ENCODE data around the gene FAM204A.

Gene FAM204A

DNA sequence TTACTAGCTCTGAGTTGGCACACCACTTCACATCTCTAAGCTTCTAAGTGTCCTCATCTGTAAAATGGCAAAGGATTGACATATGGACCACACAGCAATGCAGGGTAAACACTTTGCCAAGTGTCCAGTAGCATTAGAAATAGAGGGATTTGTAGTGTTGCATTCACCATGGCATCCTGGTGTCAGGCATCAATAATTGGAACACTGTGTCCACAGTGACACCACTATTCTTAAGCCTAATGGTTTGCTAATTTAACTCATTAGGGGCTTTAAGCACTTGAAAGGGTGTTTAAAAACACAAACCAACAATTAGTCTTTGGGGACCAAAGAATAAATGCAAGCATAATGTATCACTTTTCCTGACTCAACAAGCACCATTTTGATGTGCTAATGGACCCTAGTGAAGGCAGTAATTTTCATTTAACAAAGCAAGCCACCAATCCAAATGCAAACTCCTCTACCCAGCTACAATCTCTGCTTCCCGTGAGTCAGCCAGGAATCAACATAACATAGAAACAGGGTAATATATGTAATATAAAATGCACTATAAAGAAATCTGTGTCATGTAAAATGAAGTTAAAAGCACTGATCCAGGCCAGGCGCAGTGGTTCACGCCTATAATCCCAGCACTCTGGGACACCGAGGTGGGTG lies 75.9 kb downstream of the FAM204A start:
- no CpG with 5 or more reads among the region's 4 CpGs for WGBS, 2 donors (ENCODE audit: extremely low coverage in 2 of 2, insufficient read length in 2 of 2, insufficient replicate concordance in 1 of 2)
- H3K4ac ChIP-seq (ENCODE audit: low read length): no peak overlapping the region

DNA sequence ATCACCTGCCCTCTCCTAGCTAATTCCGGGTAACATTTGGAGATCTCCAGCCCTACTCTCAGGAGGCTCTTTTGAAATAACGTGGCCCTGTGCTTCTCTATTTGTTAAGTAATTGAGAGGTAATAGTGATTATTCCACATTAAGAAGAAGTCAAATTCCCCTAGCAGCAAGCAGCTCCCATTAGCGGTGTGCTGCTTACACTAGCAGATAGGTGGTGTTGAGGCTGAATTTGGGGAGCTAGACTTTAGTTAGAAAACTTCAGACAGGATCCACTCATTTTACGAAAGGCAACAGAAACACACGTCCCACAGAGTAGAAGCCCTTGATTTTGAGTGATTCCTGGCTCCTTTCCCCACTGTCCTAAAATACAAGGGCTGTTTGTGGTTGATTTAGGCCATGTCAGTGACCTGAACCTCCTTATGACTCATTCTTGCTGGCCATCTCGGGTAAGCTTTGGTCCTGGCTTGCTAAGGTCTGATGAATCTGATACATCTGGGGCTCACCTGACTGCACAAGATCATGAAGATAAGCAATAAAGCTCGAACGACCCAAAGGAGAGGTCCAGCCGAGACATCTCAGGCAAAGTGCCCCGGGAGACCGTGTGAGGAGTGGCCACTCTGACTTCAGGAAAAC lies 77.2 kb downstream of the FAM204A start:
- no peak overlapping the region for H3K9ac ChIP-seq (ENCODE audit: low read depth, low read length, poor library complexity)
- H4K8ac ChIP-seq (ENCODE audit: low read depth, low read length): no peak overlapping the region
- H3K9me3 ChIP-seq (replicated peaks in 1 of 2; ENCODE audit: control insufficient read depth in 2 of 2, insufficient read depth in 1 of 2, low read depth in 1 of 2, low read length in 2 of 2): no peaks in the 10 kb centered on the region
- peaks cover 0 to 64% (median 0%) of the 10 kb centered on the region in 3 experiments for H3K27me3 ChIP-seq (ENCODE audit: control insufficient read depth in 3 of 3, insufficient read depth in 3 of 3, low read depth in 1 of 3, low read length in 3 of 3)
- H3K4me3 ChIP-seq (ENCODE audit: low read length in 2 of 2): no peak overlapping the region
- no peak overlapping the region for H4K91ac ChIP-seq (ENCODE audit: low read depth, low read length, poor library complexity)
- H3K23ac ChIP-seq (ENCODE audit: low read depth, low read length, poor library complexity): no peak overlapping the region
- H2BK15ac ChIP-seq (ENCODE audit: low read length): no peak overlapping the region
- H3K4me2 ChIP-seq (ENCODE audit: insufficient read depth, low read length, poor library complexity, severe bottlenecking): no peak overlapping the region
- no peak overlapping the region for H3K14ac ChIP-seq (ENCODE audit: low read length)
- no peak overlapping the region for H2BK5ac ChIP-seq (ENCODE audit: low read length)
- H2BK120ac ChIP-seq (ENCODE audit: low read depth, low read length): no peak overlapping the region
- peaks cover 0 to 7% of the 10 kb centered on the region in 2 donors for H3K4me1 ChIP-seq (ENCODE audit: control insufficient read depth in 2 of 2, insufficient read depth in 1 of 2, low read depth in 1 of 2, low read length in 2 of 2)
- no peak overlapping the region for H3K27ac ChIP-seq (replicated peaks; ENCODE audit: low read length)
- H3K36me3 ChIP-seq (replicated peaks in 1 of 2; ENCODE audit: control insufficient read depth in 2 of 2, insufficient read depth in 2 of 2, low read length in 2 of 2): no peaks in the 10 kb centered on the region
- DNase-seq (ENCODE audit: low spot score): no peak
- no peak overlapping the region for H3K18ac ChIP-seq (ENCODE audit: low read length)
- H2AK5ac ChIP-seq (ENCODE audit: low read depth, low read length): no peak overlapping the region
- no peak overlapping the region for H3K4ac ChIP-seq (ENCODE audit: low read length)
- H3K79me1 ChIP-seq (ENCODE audit: low read depth, low read length): no peaks in the 10 kb centered on the region
- no peak overlapping the region for H2AFZ ChIP-seq (ENCODE audit: low read length)
- no peak overlapping the region for H2BK12ac ChIP-seq (ENCODE audit: low read length)
- WGBS, 2 donors (ENCODE audit: extremely low coverage in 2 of 2, insufficient read length in 2 of 2, insufficient replicate concordance in 1 of 2): no CpG with 5 or more reads among the region's 11 CpGs

More for the DNA sequence above, 75.9 kb downstream of the FAM204A start:
- peaks cover 0 to 7% of the 10 kb centered on the region in 2 donors for H3K4me1 ChIP-seq (ENCODE audit: control insufficient read depth in 2 of 2, insufficient read depth in 1 of 2, low read depth in 1 of 2, low read length in 2 of 2)
- H4K8ac ChIP-seq (ENCODE audit: low read depth, low read length): no peak overlapping the region
- H3K9me3 ChIP-seq (replicated peaks in 1 of 2; ENCODE audit: control insufficient read depth in 2 of 2, insufficient read depth in 1 of 2, low read depth in 1 of 2, low read length in 2 of 2): no peaks in the 10 kb centered on the region
- H3K18ac ChIP-seq (ENCODE audit: low read length): no peak overlapping the region
- H2BK120ac ChIP-seq (ENCODE audit: low read depth, low read length): no peak overlapping the region
- peaks cover 0 to 75% (median 0%) of the 10 kb centered on the region in 3 experiments for H3K27me3 ChIP-seq (ENCODE audit: control insufficient read depth in 3 of 3, insufficient read depth in 3 of 3, low read depth in 1 of 3, low read length in 3 of 3)
- H3K23ac ChIP-seq (ENCODE audit: low read depth, low read length, poor library complexity): no peak overlapping the region
- H2BK15ac ChIP-seq (ENCODE audit: low read length): no peak overlapping the region
- DNase-seq (ENCODE audit: low spot score): no peak
- no peak overlapping the region for H2BK5ac ChIP-seq (ENCODE audit: low read length)
- no peak overlapping the region for H3K4me2 ChIP-seq (ENCODE audit: insufficient read depth, low read length, poor library complexity, severe bottlenecking)
- H3K4me3 ChIP-seq (ENCODE audit: low read length in 2 of 2): no peak overlapping the region
- no peak overlapping the region for H3K9ac ChIP-seq (ENCODE audit: low read depth, low read length, poor library complexity)
- no peaks in the 10 kb centered on the region for H3K79me1 ChIP-seq (ENCODE audit: low read depth, low read length)
- H3K36me3 ChIP-seq (replicated peaks in 1 of 2; ENCODE audit: control insufficient read depth in 2 of 2, insufficient read depth in 2 of 2, low read length in 2 of 2): no peaks in the 10 kb centered on the region
- no peak overlapping the region for H2BK12ac ChIP-seq (ENCODE audit: low read length)
- H3K27ac ChIP-seq (replicated peaks; ENCODE audit: low read length): no peak overlapping the region
- H4K91ac ChIP-seq (ENCODE audit: low read depth, low read length, poor library complexity): no peak overlapping the region
- H3K14ac ChIP-seq (ENCODE audit: low read length): no peak overlapping the region
- no peak overlapping the region for H2AK5ac ChIP-seq (ENCODE audit: low read depth, low read length)
- H2AFZ ChIP-seq (ENCODE audit: low read length): no peak overlapping the region

DNA sequence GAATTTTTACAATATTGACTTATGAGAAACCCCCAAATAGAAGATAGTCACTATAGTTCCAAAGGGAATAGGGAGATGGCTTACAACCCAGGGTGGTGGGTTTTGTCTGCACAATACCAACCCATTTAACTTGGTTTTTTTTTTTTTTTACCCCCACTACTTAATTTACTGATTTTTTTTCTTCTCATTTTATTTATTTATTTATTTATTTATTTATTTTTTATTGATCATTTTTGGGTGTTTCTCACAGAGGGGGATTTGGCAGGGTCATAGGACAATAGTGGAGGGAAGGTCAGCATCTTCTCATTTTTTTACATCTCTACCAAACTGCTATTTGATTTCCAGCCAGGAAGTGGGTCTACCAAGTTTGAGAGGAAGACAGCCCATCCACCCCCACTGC lies 77.9 kb downstream of the FAM204A start:
- Histone ChIP-seq H3K4me3 (ENCODE audit: low read length in 2 of 2) (no peak overlapping the region), H3K4me2 (ENCODE audit: insufficient read depth, low read length, poor library complexity, severe bottlenecking) (no peak overlapping the region), H4K8ac (ENCODE audit: low read depth, low read length) (no peak overlapping the region), H2BK5ac (ENCODE audit: low read length) (no peak overlapping the region), H3K36me3 (replicated peaks in 1 of 2; ENCODE audit: control insufficient read depth in 2 of 2, insufficient read depth in 2 of 2, low read length in 2 of 2) (no peaks in the 10 kb centered on the region), H3K23ac (ENCODE audit: low read depth, low read length, poor library complexity) (no peak overlapping the region), H3K14ac (ENCODE audit: low read length) (no peak overlapping the region), H2AK5ac (ENCODE audit: low read depth, low read length) (no peak overlapping the region), H3K27ac (replicated peaks; ENCODE audit: low read length) (no peak overlapping the region), H3K9me3 (replicated peaks in 1 of 2; ENCODE audit: control insufficient read depth in 2 of 2, insufficient read depth in 1 of 2, low read depth in 1 of 2, low read length in 2 of 2) (no peaks in the 10 kb centered on the region), H3K27me3 (ENCODE audit: control insufficient read depth in 3 of 3, insufficient read depth in 3 of 3, low read depth in 1 of 3, low read length in 3 of 3) (peaks cover 0 to 57% (median 0%) of the 10 kb centered on the region in 3 experiments), H4K91ac (ENCODE audit: low read depth, low read length, poor library complexity) (no peak overlapping the region), H2BK12ac (ENCODE audit: low read length) (no peak overlapping the region), H3K9ac (ENCODE audit: low read depth, low read length, poor library complexity) (no peak overlapping the region), H3K79me1 (ENCODE audit: low read depth, low read length) (no peaks in the 10 kb centered on the region), H3K18ac (ENCODE audit: low read length) (no peak overlapping the region), H3K4ac (ENCODE audit: low read length) (no peak overlapping the region), H2BK120ac (ENCODE audit: low read depth, low read length) (no peak overlapping the region), H2BK15ac (ENCODE audit: low read length) (no peak overlapping the region), H2AFZ (ENCODE audit: low read length) (no peak overlapping the region), H3K4me1 (ENCODE audit: control insufficient read depth in 2 of 2, insufficient read depth in 1 of 2, low read depth in 1 of 2, low read length in 2 of 2) (peaks cover 0 to 8% of the 10 kb centered on the region in 2 donors)
- no peak for DNase-seq (ENCODE audit: low spot score)

DNA sequence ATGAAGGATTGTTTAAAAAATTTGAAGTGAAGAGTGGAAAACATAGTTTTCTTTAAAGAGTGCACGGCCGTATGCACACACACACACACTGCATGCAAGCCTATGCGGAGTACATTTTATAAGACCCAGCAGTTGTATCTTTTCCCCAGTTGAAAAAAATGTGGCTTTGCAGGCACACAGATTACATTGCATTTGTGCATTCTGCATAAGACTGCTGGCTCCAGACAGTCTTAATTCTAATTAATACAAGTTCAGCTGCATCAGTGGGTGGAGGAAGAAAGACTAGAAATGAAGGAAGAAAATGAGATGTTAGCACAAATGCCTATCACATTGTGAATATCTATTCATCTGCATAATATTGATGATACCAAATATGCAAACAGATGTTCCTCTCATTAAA lies 79.6 kb downstream of the FAM204A start:
- H3K4me1 ChIP-seq (ENCODE audit: control insufficient read depth in 2 of 2, insufficient read depth in 1 of 2, low read depth in 1 of 2, low read length in 2 of 2): peaks cover 0 to 13% of the 10 kb centered on the region in 2 donors
- H3K4ac ChIP-seq (ENCODE audit: low read length): no peak overlapping the region
- DNase-seq (ENCODE audit: low spot score): no peak
- no peaks in the 10 kb centered on the region for H3K9me3 ChIP-seq (replicated peaks in 1 of 2; ENCODE audit: control insufficient read depth in 2 of 2, insufficient read depth in 1 of 2, low read depth in 1 of 2, low read length in 2 of 2)
- H2BK15ac ChIP-seq (ENCODE audit: low read length): no peak overlapping the region
- H3K36me3 ChIP-seq (replicated peaks in 1 of 2; ENCODE audit: control insufficient read depth in 2 of 2, insufficient read depth in 2 of 2, low read length in 2 of 2): no peaks in the 10 kb centered on the region
- no peak overlapping the region for H3K4me3 ChIP-seq (ENCODE audit: low read length in 2 of 2)
- no peak overlapping the region for H4K91ac ChIP-seq (ENCODE audit: low read depth, low read length, poor library complexity)
- no peak overlapping the region for H3K27ac ChIP-seq (replicated peaks; ENCODE audit: low read length)
- H2BK5ac ChIP-seq (ENCODE audit: low read length): no peak overlapping the region
- no peak overlapping the region for H4K8ac ChIP-seq (ENCODE audit: low read depth, low read length)
- WGBS, 2 donors (ENCODE audit: extremely low coverage in 2 of 2, insufficient read length in 2 of 2, insufficient replicate concordance in 1 of 2): no CpG with 5 or more reads among the region's 3 CpGs
- H3K18ac ChIP-seq (ENCODE audit: low read length): no peak overlapping the region
- H3K27me3 ChIP-seq (ENCODE audit: control insufficient read depth in 3 of 3, insufficient read depth in 3 of 3, low read depth in 1 of 3, low read length in 3 of 3): peaks cover 0 to 57% (median 0%) of the 10 kb centered on the region in 3 experiments
- no peaks in the 10 kb centered on the region for H3K79me1 ChIP-seq (ENCODE audit: low read depth, low read length)
- no peak overlapping the region for H2BK120ac ChIP-seq (ENCODE audit: low read depth, low read length)
- no peak overlapping the region for H2AK5ac ChIP-seq (ENCODE audit: low read depth, low read length)
- no peak overlapping the region for H3K14ac ChIP-seq (ENCODE audit: low read length)
- no peak overlapping the region for H3K9ac ChIP-seq (ENCODE audit: low read depth, low read length, poor library complexity)
- H2BK12ac ChIP-seq (ENCODE audit: low read length): no peak overlapping the region
- H3K23ac ChIP-seq (ENCODE audit: low read depth, low read length, poor library complexity): no peak overlapping the region
- H2AFZ ChIP-seq (ENCODE audit: low read length): no peak overlapping the region
- H3K4me2 ChIP-seq (ENCODE audit: insufficient read depth, low read length, poor library complexity, severe bottlenecking): no peak overlapping the region

Data from neuronal stem cell (in vitro differentiated cells).